Measurements from ENCODE around the gene B3GNT7.

DNA sequence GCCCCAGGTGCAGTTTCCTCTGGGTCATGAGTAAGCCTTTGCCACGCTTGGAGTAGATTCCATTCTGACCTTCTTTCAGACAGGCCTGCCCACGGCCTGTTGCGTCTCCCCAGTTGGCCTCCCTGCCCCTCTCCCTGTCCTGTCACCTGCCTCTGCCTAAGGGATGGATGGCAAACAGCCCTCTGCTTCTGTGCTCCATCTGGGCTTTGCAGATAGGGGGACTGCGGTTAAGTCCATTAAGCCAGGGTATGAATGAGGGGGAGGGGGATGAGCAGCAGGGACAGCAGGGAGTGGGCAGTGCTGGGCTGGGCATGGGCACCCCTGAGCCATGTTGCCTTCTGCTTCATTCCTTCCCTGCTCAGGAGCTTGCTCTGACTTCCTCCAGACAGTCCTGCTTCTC lies 37.6 kb upstream of the B3GNT7 start:
- TF ChIP-seq POLR2AphosphoS5 (IDR thresholded peaks at IDR 0.05; ENCODE audit: low read depth, low read length) (no peak), SIN3A (IDR thresholded peaks at IDR 0.05; ENCODE audit: borderline replicate concordance, insufficient read depth, low read length) (no peak), REST (IDR thresholded peaks at IDR 0.05; ENCODE audit: insufficient read depth in 1 of 2, low read depth in 2 of 2, low read length in 2 of 2) (no peak)
